ENCODE results near the gene ASPM.
"Not testable (repeated sequence)": the region's sequence is repeated elsewhere in the genome, so short reads cannot be mapped to it uniquely, and the experiment has no call there.

ASPM gene

DNA sequence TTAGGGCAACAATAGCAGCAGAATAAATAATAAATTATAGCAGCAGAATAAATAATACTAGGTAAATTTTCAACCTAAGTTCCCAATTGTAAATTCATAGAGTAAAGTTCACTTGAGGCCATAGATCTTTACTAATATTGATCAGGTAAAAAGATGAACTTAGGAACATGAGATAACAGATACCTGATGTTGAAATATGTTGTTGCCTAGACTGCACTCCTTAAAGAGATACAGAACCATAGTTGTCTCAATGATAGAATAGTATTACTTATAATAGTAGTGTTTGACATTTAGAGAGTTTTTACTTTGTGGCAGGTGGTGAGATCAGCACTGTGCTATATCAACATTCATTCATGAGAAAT is 79.0 kb downstream of the ASPM start:
- DNase-seq: no peak

DNA sequence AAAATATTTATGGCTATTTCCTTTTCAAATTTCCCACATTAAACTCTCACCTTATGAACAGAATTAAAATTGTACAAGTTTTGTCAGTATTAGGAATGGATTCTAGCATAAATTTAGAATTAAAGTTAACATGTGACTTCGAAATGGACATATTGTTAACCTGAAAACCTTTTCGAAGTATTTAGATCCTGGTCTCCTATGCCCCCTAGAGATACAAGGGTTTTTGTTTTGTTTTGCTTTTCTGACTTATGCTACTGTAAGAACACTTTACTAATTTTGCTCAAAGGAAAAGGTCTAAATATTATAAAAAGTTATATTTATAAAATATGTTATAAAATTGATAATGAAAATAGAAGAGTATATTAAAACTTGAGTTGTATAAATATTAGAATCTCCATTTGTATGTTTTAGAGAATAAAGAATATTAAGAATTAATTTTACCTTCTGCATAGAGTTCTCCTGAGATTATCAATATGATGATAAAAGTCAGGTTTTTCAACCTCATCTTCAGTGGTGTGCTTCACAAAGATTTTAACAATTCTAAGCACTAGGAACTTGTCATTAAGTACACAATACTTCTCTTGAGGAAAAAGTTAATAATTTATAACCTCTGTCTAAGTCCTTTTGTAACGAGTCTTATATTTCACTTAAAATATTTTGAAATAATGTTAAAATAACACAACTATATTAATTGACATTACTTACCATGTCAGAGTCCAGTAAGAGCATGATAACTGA is 79.6 kb downstream of the ASPM start, which contains the start of gene F13B:
F13B (minus strand) TSS at position 542 of the 738 bp plus-strand sequence; CDS start at position 505, 37 bp downstream.
- no peak for DNase-seq

DNA sequence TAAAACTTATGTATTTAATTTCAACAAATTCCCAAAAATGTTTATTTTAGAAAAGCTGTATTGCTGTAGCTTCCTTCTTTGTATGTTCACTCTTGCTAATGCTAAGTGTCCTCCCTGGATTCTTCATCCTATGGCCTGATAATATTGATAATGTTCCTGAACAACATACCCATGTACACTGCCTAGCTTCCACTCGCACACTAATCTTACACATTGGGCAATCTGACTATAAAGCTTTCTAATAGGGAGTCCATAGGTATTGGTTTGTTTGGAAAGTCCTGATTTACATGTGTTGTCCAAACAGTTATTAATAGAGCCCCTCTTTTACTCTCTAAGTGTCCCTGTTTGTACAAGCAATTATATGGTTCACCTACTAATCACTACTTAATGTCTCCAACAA is 80.2 kb downstream of the ASPM start:
- no peak for DNase-seq

DNA sequence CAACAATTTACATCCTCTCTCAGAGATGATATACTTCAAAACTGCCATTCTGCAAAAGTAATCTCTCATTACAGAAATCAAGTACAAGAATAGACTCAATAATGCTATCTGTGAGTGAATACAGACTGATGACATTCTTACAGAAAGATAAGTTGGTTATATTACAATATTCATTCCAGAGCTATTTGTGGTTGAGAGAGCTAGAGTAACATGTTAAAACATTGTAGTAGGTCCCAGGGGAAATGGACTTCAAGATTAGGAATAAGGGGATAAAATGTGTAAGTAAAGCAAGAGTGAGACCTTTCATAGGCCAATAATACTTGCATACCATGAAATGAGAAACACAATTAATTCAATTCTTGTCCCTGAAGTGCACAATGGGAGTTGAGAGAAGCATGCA is 80.9 kb downstream of the ASPM start:
- DNase-seq: no peak

DNA sequence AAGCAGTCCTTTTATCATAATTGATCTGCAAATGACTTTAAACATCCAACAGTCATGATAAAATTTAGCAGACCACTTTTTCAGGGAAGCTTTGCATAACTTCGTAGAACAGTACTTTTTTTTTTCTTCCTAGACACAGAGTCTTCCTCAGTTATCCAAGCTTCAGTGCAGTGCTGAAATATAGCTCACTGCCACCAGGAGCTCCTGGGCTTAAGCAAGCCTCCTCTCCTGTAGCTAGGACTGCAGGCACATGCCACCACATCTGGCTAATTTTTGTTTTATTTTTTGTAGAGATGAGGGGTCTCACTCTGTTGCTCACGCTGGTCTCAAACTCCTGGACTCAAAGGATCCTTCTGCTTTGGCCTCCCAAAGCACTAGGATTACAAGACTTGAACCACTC is 83.3 kb downstream of the ASPM start:
- no peak for DNase-seq

DNA sequence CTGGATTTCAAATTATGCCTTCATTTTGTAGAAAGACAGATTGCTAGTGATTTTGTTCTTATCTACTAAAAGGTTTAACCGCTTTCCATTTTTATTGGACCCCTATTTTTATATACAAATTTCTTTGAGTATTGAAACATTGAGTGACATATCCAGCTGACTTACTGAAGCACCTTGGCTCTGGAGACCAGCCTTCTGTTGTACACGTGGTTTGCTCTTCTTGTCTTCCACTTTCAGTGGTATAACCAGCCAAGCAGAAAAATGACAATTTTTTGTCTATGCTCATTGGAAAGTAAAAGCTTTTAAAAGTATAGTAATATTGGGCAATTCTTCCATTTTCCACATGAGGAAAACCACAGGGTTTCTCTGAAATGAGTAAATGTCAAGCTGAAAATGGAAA is 83.8 kb downstream of the ASPM start:
- no peak for DNase-seq

DNA sequence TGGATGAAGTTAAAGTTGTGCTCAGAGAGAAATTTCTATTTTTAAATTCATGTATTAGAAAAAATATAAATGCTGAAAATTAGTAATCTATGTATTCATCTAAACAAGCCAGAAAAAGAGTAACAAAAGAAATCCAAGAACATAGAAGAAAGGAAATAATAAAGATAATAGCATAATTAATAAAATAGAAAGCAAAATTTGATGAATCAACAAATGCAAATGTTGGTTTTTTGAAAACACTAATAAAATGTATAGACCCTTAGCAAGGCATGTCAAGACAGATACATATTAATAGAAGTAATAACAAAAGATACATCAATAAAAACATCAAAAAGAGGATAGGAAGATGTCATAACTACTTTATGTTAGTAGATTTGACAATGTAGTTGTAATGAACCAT is 97.4 kb downstream of the ASPM start:
- no peak for DNase-seq

DNA sequence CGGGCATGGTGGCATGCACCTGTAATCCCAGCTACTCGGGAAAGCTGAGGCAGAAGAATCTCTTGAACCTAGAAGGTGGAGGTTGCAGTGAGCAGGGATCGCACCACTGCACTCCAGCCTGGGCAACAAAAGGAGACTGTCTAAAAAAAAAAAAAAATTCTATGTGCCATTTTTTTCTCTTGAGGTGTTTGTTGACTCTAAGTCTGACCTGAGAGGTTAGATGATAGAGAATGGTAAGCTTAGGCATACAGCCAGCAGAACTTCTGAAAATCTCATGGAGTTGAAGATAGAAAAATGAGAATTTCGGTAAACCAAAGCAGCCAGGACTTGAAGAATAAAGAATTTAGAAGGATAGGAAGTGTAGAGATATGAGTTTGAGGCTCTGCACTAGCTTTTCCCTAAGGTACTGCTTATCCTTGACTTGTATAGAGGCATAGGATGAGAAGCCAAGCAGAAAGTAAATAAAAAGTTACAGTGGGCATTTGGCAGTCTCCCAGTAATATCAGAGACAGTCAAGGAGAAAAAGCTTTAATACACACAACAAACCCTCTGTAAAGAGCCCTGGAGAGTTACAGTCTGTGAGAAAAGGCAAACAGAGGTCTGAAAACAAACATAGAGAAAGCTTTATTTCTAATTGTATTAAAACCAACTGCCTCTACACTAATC is 103.7 kb downstream of the ASPM start:
- no peak for DNase-seq

DNA sequence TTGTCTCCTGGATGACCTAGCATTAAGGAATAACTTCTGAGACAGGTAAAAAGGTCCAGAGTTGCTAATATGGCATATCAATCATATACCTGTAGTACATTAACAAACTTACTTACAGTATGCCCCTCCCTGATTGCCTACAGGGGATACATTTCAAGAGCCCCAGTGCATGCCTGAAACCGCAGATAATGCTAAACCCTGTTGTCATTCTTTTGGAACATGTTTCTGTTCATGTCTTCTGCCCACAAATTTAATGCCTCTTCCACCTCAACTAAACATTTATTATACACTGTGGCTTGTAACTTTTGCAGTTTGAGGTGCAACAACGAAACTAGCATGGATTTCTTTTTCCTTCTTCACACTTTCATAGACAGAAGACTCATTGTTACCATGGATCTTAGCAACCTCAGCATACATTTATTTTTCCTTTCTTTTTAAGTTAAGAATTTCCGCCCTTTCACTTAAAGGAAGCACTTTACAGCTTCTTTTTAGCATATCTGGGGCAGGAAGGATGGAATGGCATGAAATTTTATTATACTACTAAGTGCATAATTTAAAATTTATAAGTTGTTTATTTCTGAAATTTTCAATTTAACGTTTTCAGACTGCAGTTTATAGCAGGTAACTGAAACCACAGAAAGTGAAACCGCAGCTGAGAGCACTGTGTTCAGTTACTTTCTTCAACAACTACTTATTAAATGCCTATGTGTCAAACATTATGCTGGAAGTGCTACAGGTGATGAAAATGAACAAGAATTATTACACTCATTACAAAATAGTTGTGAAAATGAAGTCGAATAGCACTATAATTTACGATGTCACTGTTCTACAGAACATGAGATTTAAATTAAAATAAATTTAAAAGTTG is 104.7 kb downstream of the ASPM start:
- DNase-seq: no peak

DNA sequence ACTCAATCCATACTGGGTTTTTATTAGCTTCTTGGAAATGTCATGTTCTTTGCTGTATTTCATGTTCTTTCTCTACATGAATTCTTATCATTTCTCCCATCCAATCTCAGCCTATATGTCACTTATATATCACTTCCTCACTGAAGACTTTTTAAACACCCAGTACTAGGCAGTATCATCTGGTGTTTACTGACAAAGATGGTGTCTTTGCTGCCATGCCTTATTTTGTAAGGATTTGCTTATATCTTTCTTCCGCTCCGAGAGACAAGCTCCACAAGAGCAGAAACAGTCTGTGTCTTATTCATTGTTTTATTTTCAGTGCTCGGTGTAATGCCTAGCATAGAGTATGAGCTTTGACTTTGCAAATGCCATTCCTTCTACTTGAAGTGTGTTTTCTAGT is 109.6 kb downstream of the ASPM start:
- DNase-seq: no peak

DNA sequence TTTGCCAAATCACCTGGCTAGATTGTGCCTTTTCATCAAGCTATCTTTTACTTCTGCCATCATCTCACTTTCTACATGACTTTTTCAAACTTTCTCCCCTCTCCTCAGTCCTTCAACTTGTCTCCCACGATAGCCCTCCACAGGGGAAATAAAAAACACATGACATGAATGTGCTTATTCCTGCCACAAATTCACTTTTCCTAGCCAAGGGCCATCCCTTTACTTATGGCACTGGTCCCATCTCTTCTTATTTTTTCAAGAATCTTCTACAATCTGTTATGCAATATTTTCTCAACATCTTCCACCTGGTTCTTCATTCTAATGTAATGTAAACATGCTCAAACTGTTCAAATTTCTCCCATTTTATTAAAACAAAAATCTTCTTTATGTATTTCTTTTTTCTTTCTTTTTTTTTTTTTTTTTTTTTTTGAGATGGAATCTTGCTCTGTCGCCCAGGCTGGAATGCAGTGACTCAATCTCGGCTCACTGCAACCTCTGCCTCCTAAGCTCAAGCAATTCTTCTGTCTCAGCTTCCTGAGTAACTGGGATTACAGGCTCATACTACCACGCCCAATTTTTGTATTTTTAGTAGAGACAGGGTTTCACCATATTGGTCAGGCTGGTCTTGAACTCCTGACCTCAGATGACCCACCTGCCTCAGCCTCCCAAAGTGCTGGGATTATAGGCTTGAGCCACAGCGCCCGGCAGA is 111.7 kb downstream of the ASPM start:
- not testable (repeated sequence) for DNase-seq

Measured in NCI-H1436 treated with DMSO at 0.1 percent for 48 hours (cell line).